Measurements from ENCODE around the gene SWT1.
A peak's percentile ranks its signal among the peaks of the same experiment; 100 is the strongest.

The SWT1 gene

GRCh38 chr1:185152187-185152767, 4.7 kb upstream of the SWT1 start:
- Mint-ChIP-seq H3K27me3 (ENCODE audit: low read depth, poor library complexity) (peaks cover 4% of the 10 kb centered on the region), H3K4me3 (no peak overlapping the region), H3K9me3 (no peaks in the 10 kb centered on the region), H3K27ac (no peak overlapping the region), H3K4me1 (peaks cover 29% of the 10 kb centered on the region), H3K36me3 (ENCODE audit: low read depth) (peaks cover 29% of the 10 kb centered on the region)
- no peak for TF ChIP-seq CTCF (IDR thresholded peaks at IDR 0.05)
- DNase-seq = no peak

- Mint-ChIP-seq H3K36me3 (ENCODE audit: low read depth) (peaks cover 12% of the 10 kb centered on the region), H3K27me3 (ENCODE audit: low read depth, poor library complexity) (peaks cover 8% of the 10 kb centered on the region), H3K27ac (no peak overlapping the region), H3K9me3 (no peaks in the 10 kb centered on the region), H3K4me1 (peaks cover 45% of the 10 kb centered on the region), H3K4me3 (peak overlapping the region; percentile 96)
- no peak for TF ChIP-seq CTCF (IDR thresholded peaks at IDR 0.05)
- no peak for DNase-seq
Observed at GRCh38 chr1:185154912-185155513, 2.0 kb upstream of the SWT1 start.

GRCh38 chr1:185155600-185156287, 1.2 kb upstream of the SWT1 start:
- H3K27ac Mint-ChIP-seq = peak overlapping the region; percentile 69
- peaks cover 45% of the 10 kb centered on the region for H3K4me1 Mint-ChIP-seq
- H3K4me3 Mint-ChIP-seq = peak overlapping the region; percentile 96
- no peak for TF ChIP-seq CTCF (IDR thresholded peaks at IDR 0.05)
- peaks cover 5% of the 10 kb centered on the region for H3K36me3 Mint-ChIP-seq (ENCODE audit: low read depth)
- no peak for DNase-seq
- H3K9me3 Mint-ChIP-seq = no peaks in the 10 kb centered on the region
- peaks cover 8% of the 10 kb centered on the region for H3K27me3 Mint-ChIP-seq (ENCODE audit: low read depth, poor library complexity)

GRCh38 chr1:185156288-185156853, 596 bp upstream of the SWT1 start:
- DNase-seq = no peak
- Mint-ChIP-seq H3K27me3 (ENCODE audit: low read depth, poor library complexity) (peaks cover 8% of the 10 kb centered on the region), H3K9me3 (no peaks in the 10 kb centered on the region), H3K4me3 (peak overlapping the region; percentile 96), H3K36me3 (ENCODE audit: low read depth) (peaks cover 1% of the 10 kb centered on the region), H3K4me1 (peaks cover 45% of the 10 kb centered on the region), H3K27ac (peak overlapping the region; percentile 99)
- no peak for TF ChIP-seq CTCF (IDR thresholded peaks at IDR 0.05)

GRCh38 chr1:185157599-185158412, 839 bp downstream of the SWT1 start:
- Mint-ChIP-seq H3K27ac (no peak overlapping the region), H3K4me1 (peaks cover 40% of the 10 kb centered on the region), H3K9me3 (no peaks in the 10 kb centered on the region), H3K4me3 (peak overlapping the region; percentile 96), H3K27me3 (ENCODE audit: low read depth, poor library complexity) (peaks cover 8% of the 10 kb centered on the region), H3K36me3 (ENCODE audit: low read depth) (no peaks in the 10 kb centered on the region)
- TF ChIP-seq CTCF (IDR thresholded peaks at IDR 0.05) = no peak
- no peak for DNase-seq
